H1 (cell line): ENCODE results near the gene RUFY4. TPM values are rescaled to one million over a fixed set of nuclear protein-coding genes. Genes with fewer than 3 reads are reported as not detected.

ENCODE experiments used
- CEBPB ChIP-seq: IDR thresholded peaks from 2 replicates; pipeline ENCODE4 v1.6.1; 2012; ENCODE audit warnings: low read depth, low read length
- KDM1A ChIP-seq: fragments of 200-600, 300-600 bp; sonication (generic); IDR thresholded peaks from 2 replicates; pipeline ENCODE4 v1.7.1; 2016; ENCODE audit warnings: mild to moderate bottlenecking, low read length, borderline replicate concordance
- SIRT6 ChIP-seq: IDR thresholded peaks from one replicate; pipeline ENCODE4 v1.7.1; 2012; ENCODE audit warnings: low read length, inconsistent platforms
- TAF1 ChIP-seq: IDR thresholded peaks from 2 replicates; pipeline ENCODE4 v1.6.1; 2011; ENCODE audit warnings: mild to moderate bottlenecking, low read depth, low read length
- TEAD4 ChIP-seq: IDR thresholded peaks from 2 replicates; pipeline ENCODE4 v1.6.1; 2012; ENCODE audit warnings: low read depth, low read length, inconsistent platforms, mixed read lengths
- YY1 ChIP-seq: IDR thresholded peaks from 2 replicates; pipeline ENCODE4 v1.6.1; 2011; ENCODE audit warnings: low read depth, mild to moderate bottlenecking, low read length
- ZNF274 ChIP-seq: IDR thresholded peaks from 2 replicates; pipeline ENCODE4 v1.7.0; 2012; ENCODE audit warnings: low read length, borderline replicate concordance; ENCODE audit errors: extremely low read depth
- polyA plus RNA-seq, 7 experiments: library from polyadenylated mRNA; depleted of rRNA in 3 of 7; stranded (reverse) in 5 of 7; unstranded in 2 of 7; fragments of >200 nt in 5 of 7; fragments of 200-250 nt in 2 of 7; gene quantifications; 1 replicate in 5 of 7; 2 replicates in 1 of 7; 4 replicates in 1 of 7; pipeline versions ENCODE4 v1.2.1 to v1.2.3, GENCODE V29; 2011 to 2013; ENCODE audit warnings: missing spikeins in 2 of 7, mixed read lengths in 2 of 7
- total RNA-seq: library from RNA; stranded (reverse); fragmentation: NEBNext Ultra II Directional; extraction: Animal tissue kit (Norgen Biotek cat#: 25700); gene quantifications from 2 replicates; pipeline ENCODE4 v1.2.1, GENCODE V29; 2021
- TF ChIP-seq, protein P1 (sequence below): IDR thresholded peaks from 2 replicates; pipeline ENCODE4 v1.6.1; 2012; ENCODE audit warnings: inconsistent platforms

The RUFY4 gene
- total and polyA plus RNA-seq, 2 of the 8 experiments (the other 6 are each of a cell fraction or from before 2014, with no cell fraction given) = 0.32 to 0.38 TPM

GRCh38 chr2:218075975-218076811 lies 7.1 kb downstream of the RUFY4 start (continued):
- TF ChIP-seq SIRT6 (no peak), ZNF274 (no peak), KDM1A (no peak), YY1 (no peak), TEAD4 (no peak), TAF1 (no peak), CEBPB (no peak)
- TF ChIP-seq, protein P1, sequence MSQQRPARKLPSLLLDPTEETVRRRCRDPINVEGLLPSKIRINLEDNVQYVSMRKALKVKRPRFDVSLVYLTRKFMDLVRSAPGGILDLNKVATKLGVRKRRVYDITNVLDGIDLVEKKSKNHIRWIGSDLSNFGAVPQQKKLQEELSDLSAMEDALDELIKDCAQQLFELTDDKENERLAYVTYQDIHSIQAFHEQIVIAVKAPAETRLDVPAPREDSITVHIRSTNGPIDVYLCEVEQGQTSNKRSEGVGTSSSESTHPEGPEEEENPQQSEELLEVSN = no peak
